Thoracic aorta (tissue), 2 donors: ENCODE results near the gene C1QA. TPM values are rescaled to one million over a fixed set of nuclear protein-coding genes. Genes with fewer than 3 reads are reported as not detected.

Source experiments
- ATAC-seq: fragments of 150-250 bp; one replicate; pipeline ENCODE4 v1.8.0; 2017; ENCODE audit warnings: low read depth; ENCODE audit not compliant: insufficient number of reproducible peaks, low FRiP score
- DNase-seq: peaks from one replicate; pipeline ENCODE4 v3.0.0-alpha.2; 2020; ENCODE audit warnings: low spot score
- H3K27ac ChIP-seq, 2 donors: fragments of 200-600 bp; sonication (generic); 1 replicate in 1 of 2; 2 replicates in 1 of 2; pipeline ENCODE4 v1.5.1; 2016; ENCODE audit warnings: mild to moderate bottlenecking in 2 of 2, moderate library complexity in 2 of 2
- H3K27me3 ChIP-seq: fragments of 200-600 bp; sonication (generic); replicated peaks from 2 replicates; pipeline ENCODE4 v1.6.0; 2016; ENCODE audit warnings: mild to moderate bottlenecking; ENCODE audit not compliant: insufficient read depth
- H3K36me3 ChIP-seq: fragments of 200-600 bp; sonication (generic); one replicate; pipeline ENCODE4 v1.5.1; 2016
- H3K4me1 ChIP-seq, 2 donors: fragments of 200-600 bp; sonication (generic); 1 replicate in 1 of 2; 2 replicates in 1 of 2; pipeline versions ENCODE4 v1.5.1 to v1.6.0; 2016; ENCODE audit warnings: low read depth in 2 of 2, mild to moderate bottlenecking in 1 of 2; ENCODE audit not compliant: control insufficient read depth in 1 of 2
- H3K4me3 ChIP-seq: fragments of 200-600 bp; sonication (generic); 2 replicates; pipeline ENCODE4 v1.5.1; 2016; ENCODE audit warnings: mild to moderate bottlenecking
- H3K9me3 ChIP-seq: fragments of 200-600 bp; sonication (generic); 2 replicates; pipeline ENCODE4 v1.5.1; 2016
- CTCF ChIP-seq: fragments of 200-600 bp; sonication (generic); IDR thresholded peaks from one replicate; pipeline ENCODE4 v1.5.1; 2019; ENCODE audit warnings: antibody characterized with exemption
- total RNA-seq, 2 donors: library from RNA; depleted of rRNA; stranded (reverse); fragments of >200 nt; gene quantifications; one replicate each; pipeline versions ENCODE4 v1.1.0 to v1.2.3, GENCODE V29; 2016

Gene C1QA
- total RNA-seq, 2 donors from 2014 or later = 234 to 501 TPM

- TF ChIP-seq CTCF = no peak
- no peaks in the 10 kb centered on the region for H3K4me1 ChIP-seq
- no peak overlapping the region for H3K4me3 ChIP-seq
- H3K27ac ChIP-seq = no peak overlapping the region
- H3K9me3 ChIP-seq = no peaks in the 10 kb centered on the region
- DNase-seq (no peak), ATAC-seq (no peak)
- H3K27me3 ChIP-seq = no peaks in the 10 kb centered on the region
- no peaks in the 10 kb centered on the region for H3K36me3 ChIP-seq
Measured at GRCh38 chr1:22598736-22599135, 37.7 kb upstream of the C1QA start.

- H3K4me3 ChIP-seq = no peak overlapping the region
- H3K27me3 ChIP-seq = no peaks in the 10 kb centered on the region
- DNase-seq (no peak), ATAC-seq (no peak)
- H3K36me3 ChIP-seq = no peaks in the 10 kb centered on the region
- H3K9me3 ChIP-seq = no peaks in the 10 kb centered on the region
- no peak overlapping the region for H3K27ac ChIP-seq
- no peaks in the 10 kb centered on the region for H3K4me1 ChIP-seq
- TF ChIP-seq CTCF = no peak
Measured at GRCh38 chr1:22600071-22600816, 36.2 kb upstream of the C1QA start.

GRCh38 chr1:22600817-22601605 is 35.4 kb upstream of the C1QA start:
- TF ChIP-seq CTCF = no peak
- ATAC-seq = no peak
- Histone ChIP-seq H3K9me3 (no peaks in the 10 kb centered on the region), H3K36me3 (no peaks in the 10 kb centered on the region), H3K27ac (no peak overlapping the region), H3K27me3 (no peaks in the 10 kb centered on the region), H3K4me1 (no peaks in the 10 kb centered on the region), H3K4me3 (no peak overlapping the region)
- no peak for DNase-seq

GRCh38 chr1:22601610-22602009 is 34.8 kb upstream of the C1QA start:
- DNase-seq = no peak
- no peak for ATAC-seq
- TF ChIP-seq CTCF = no peak
- Histone ChIP-seq H3K4me1 (no peaks in the 10 kb centered on the region), H3K27ac (no peak overlapping the region), H3K36me3 (no peaks in the 10 kb centered on the region), H3K27me3 (no peaks in the 10 kb centered on the region), H3K9me3 (no peaks in the 10 kb centered on the region), H3K4me3 (no peak overlapping the region)

GRCh38 chr1:22602060-22602740 is 34.2 kb upstream of the C1QA start:
- no peaks in the 10 kb centered on the region for H3K4me1 ChIP-seq
- DNase-seq = no peak

More at GRCh38 chr1:22602060-22602740, 34.2 kb upstream of the C1QA start:
- no peaks in the 10 kb centered on the region for H3K9me3 ChIP-seq
- no peak for TF ChIP-seq CTCF
- H3K4me3 ChIP-seq = no peak overlapping the region
- ATAC-seq = no peak
- no peaks in the 10 kb centered on the region for H3K27me3 ChIP-seq
- no peak overlapping the region for H3K27ac ChIP-seq
- H3K36me3 ChIP-seq = no peaks in the 10 kb centered on the region
